ENCODE data around the gene PELI2.

PELI2 gene

DNA sequence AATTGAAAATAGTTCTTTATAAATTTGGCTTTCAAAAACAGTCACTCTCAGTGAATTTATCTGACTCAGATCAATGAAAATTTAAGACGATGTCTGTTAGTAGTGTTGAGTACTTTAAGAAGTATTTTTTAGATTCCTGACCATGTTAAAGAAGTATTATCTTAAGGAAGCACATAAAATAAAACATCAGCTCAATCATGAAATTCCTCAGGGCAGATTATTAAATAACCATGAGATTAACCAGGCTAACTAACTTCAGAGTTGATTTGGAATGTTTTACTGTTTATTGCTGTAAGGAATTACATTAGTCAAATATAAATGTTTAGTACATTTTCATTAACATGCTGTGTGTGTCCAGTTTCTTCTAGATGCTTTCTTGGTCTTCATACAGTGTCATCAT lies 160.2 kb downstream of the PELI2 start:
- POLR2A ChIA-PET, result no interaction called here
- TF ChIP-seq, protein P1, sequence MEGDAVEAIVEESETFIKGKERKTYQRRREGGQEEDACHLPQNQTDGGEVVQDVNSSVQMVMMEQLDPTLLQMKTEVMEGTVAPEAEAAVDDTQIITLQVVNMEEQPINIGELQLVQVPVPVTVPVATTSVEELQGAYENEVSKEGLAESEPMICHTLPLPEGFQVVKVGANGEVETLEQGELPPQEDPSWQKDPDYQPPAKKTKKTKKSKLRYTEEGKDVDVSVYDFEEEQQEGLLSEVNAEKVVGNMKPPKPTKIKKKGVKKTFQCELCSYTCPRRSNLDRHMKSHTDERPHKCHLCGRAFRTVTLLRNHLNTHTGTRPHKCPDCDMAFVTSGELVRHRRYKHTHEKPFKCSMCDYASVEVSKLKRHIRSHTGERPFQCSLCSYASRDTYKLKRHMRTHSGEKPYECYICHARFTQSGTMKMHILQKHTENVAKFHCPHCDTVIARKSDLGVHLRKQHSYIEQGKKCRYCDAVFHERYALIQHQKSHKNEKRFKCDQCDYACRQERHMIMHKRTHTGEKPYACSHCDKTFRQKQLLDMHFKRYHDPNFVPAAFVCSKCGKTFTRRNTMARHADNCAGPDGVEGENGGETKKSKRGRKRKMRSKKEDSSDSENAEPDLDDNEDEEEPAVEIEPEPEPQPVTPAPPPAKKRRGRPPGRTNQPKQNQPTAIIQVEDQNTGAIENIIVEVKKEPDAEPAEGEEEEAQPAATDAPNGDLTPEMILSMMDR (IDR thresholded peaks at IDR 0.05; ENCODE audit: control extremely low read depth, extremely low read depth, low read depth, missing control alignments), result no peak
- CTCF ChIA-PET, result interaction anchor here (1.3 kb wide), 1 partner anchor 13 kb away, joined by 3 read pairs; no protein-coding TSS in a partner anchor
- no peak for DNase-seq (ENCODE audit: extremely low spot score)

DNA sequence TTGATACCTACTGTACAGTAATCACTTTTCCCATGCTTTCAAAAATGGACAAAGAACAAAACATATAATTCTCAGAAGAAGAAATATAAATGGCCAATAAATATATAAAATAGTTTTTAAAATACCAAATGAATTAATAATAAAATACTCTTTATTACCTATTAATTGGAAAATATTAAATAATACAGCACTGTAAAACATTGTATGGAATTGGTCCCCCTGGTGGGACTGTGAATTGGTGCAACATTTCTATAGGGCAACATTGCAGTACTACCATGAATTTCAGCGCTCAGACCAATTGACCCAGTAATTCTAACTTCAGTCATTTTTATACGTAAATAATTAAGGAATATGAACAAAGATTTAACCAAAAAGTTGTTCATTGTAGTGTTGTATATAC lies 162.6 kb downstream of the PELI2 start:
- ChIA-PET POLR2A (no interaction called here), CTCF (no interaction called here)
- DNase-seq (ENCODE audit: extremely low spot score), result no peak
- TF ChIP-seq, protein P1 (IDR thresholded peaks at IDR 0.05; ENCODE audit: control extremely low read depth, extremely low read depth, low read depth, missing control alignments), result no peak

DNA sequence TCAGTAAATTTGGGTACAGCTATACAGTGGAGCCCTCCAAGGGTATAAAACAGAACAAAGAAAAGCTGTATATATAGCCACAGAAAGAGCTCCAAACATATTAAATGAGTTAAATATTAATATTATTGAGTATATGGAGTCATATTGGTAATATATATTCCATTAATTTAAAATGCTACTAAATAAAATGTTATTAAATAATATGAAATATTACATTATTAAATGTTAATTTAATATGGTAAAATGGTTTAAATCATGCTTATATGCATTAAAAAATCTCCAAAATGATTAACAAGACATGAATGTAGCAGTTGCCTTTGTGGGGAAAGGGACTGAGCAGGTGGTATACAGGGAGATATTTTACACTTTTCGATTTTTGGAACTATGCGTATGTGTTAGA lies 164.0 kb downstream of the PELI2 start:
- ChIA-PET POLR2A (no interaction called here), CTCF (no interaction called here)
- no peak for DNase-seq (ENCODE audit: extremely low spot score)
- TF ChIP-seq, protein P1 (IDR thresholded peaks at IDR 0.05; ENCODE audit: control extremely low read depth, extremely low read depth, low read depth, missing control alignments), result no peak

DNA sequence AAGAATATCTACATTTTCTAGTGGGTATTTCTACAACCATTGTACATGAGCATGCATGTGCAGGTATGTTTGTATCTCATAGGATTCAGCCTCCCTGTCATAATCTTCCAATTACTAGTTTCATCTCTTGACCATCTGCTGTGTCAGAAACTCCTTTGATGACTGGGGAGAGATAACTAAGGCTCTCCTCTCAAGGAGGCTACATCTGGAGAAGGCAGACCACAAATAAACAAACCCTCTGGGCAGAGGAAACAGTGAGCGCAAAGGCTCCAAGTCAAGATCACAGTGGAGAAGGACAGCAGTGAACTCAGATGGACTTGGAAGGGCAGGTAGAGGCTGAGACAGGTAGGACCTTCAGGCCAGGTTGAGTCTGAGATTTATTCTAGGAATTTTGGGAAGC lies 166.4 kb downstream of the PELI2 start:
- no peak for DNase-seq (ENCODE audit: extremely low spot score)
- ChIA-PET POLR2A (no interaction called here), CTCF (interaction anchor here (1.0 to 1.4 kb wide), 2 partner anchors 10 to 49 kb away, joined by 3 read pairs; no protein-coding TSS in a partner anchor)
- TF ChIP-seq, protein P1 (IDR thresholded peaks at IDR 0.05; ENCODE audit: control extremely low read depth, extremely low read depth, low read depth, missing control alignments), result no peak

DNA sequence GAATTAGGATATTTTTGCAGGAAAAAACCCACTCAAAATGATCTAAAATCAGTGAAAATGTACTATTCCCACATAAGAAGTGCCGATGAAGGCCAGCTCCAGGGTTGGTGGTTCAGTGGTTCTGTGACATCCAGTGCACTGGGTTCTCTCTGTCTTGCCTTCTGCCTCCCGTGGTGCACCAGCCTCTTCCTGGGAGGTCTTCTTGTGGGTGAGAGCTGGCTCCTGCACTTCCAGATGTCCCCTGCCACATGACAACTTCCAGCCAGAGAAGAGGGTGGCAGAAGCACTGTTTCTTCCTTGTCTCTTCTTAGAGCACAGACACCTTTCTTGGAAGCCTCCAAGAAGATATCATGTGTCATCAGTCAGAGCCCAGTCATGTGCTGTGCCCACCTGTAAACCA lies 170.9 kb downstream of the PELI2 start:
- TF ChIP-seq, protein P1 (IDR thresholded peaks at IDR 0.05; ENCODE audit: control extremely low read depth, extremely low read depth, low read depth, missing control alignments), result no peak
- CTCF ChIA-PET, result interaction anchor here (1.3 kb wide), 1 partner anchor 9 kb away, joined by 3 read pairs; no protein-coding TSS in a partner anchor
- DNase-seq (ENCODE audit: extremely low spot score), result no peak
- POLR2A ChIA-PET, result no interaction called here

DNA sequence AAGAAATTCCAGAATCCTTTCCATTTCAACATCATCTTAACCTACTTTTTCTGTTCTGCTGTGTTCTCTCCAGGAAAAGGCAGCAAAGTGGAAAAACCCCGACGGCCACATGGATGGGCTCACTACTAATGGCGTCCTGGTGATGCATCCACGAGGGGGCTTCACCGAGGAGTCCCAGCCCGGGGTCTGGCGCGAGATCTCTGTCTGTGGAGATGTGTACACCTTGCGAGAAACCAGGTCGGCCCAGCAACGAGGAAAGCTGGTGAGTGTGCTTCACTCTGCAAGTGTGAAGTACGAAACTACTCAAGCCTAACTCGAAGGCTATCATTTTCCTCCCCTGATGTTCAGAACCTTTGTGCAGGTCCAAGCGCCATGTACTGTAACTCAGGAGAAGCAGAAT lies 172.0 kb downstream of the PELI2 start:
- CTCF ChIA-PET, result interaction anchor here (1.4 kb wide), 1 partner anchor 558 kb away, joined by 6 read pairs; no protein-coding TSS in a partner anchor
- POLR2A ChIA-PET, result no interaction called here
- DNase-seq (ENCODE audit: extremely low spot score), result no peak
- TF ChIP-seq, protein P1 (IDR thresholded peaks at IDR 0.05; ENCODE audit: control extremely low read depth, extremely low read depth, low read depth, missing control alignments), result no peak

DNA sequence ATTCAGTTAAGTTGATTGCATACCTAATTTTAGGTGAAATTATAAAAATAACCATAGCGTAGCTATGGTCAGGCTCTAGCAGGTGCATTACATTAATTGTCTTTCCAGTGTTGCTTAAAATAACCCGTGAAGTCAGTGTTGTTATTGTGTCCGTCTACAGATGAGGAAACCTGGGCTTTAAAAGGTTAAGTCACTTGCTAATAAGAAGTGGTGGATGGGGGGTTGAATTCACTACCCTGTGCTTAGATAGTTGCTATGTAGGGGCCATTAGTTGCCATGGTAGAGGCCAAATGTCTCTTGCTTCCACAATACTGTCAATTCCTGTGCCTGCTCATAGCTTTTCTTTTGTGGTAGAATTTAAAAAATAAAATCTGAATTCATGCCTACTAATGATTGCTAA lies 174.8 kb downstream of the PELI2 start:
- no peak for DNase-seq (ENCODE audit: extremely low spot score)
- CTCF ChIA-PET, result interaction anchor here (0.8 to 1.5 kb wide), 2 partner anchors 14 to 559 kb away, joined by 3 read pairs; no protein-coding TSS in a partner anchor
- POLR2A ChIA-PET, result no interaction called here
- TF ChIP-seq, protein P1 (IDR thresholded peaks at IDR 0.05; ENCODE audit: control extremely low read depth, extremely low read depth, low read depth, missing control alignments), result no peak

Measured in GM10248 (cell line).